Measurements from ENCODE around the gene ZBTB40.
A peak's percentile ranks its signal among the peaks of the same experiment; 100 is the strongest.

The ZBTB40 gene

DNA sequence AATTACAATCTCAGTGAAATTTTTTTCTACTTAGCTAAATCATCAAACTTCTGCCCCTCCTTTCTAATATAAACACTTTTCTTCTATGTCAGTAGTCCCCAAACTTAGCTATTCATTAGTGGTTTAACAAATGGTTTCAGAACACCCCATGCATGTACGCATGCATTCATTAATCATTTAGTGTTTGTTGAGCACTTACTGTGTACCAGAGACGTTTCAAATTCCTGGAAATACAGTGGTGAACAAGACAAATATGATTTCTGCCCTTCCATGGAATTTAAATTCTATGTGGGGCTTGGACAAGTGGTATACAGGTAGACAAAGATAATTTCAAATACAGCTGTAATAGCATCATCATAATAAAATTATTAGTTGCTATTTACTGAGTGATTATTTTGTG, 1.5 kb downstream of the ZBTB40 start:
- peak overlapping the region; percentile 63 for H3K4me2 ChIP-seq (ENCODE audit: low read depth, low read length, poor library complexity, severe bottlenecking)
- peaks cover 7% of the 10 kb centered on the region; the same call in 1 of the 2 replicates for H3F3A ChIP-seq (ENCODE audit: insufficient read depth)
- peaks cover 7% of the 10 kb centered on the region; the same call in 1 of the 2 replicates for H4K20me1 ChIP-seq (ENCODE audit: low read depth, low read length)
- H3K36me3 ChIP-seq (ENCODE audit: low read length): no peaks in the 10 kb centered on the region; the same call in 1 of the 2 replicates
- TF ChIP-seq CTCF (IDR thresholded peaks at IDR 0.05; ENCODE audit: insufficient read depth, low read length, poor library complexity, severe bottlenecking) (no peak), EZH2phosphoT487 (conservative IDR thresholded peaks at IDR 0.05; ENCODE audit: low read length) (no peak)
- H3K79me2 ChIP-seq (ENCODE audit: insufficient read depth, low read length): peaks cover 14% of the 10 kb centered on the region; the same call in 1 of the 2 replicates
- no peak overlapping the region for H3K4me3 ChIP-seq (ENCODE audit: insufficient read depth, low read length, poor library complexity, severe bottlenecking)
- no peak overlapping the region for H3K27ac ChIP-seq (ENCODE audit: low read depth, low read length)
- no peak overlapping the region for H2AFZ ChIP-seq (ENCODE audit: low read depth, low read length, severe bottlenecking)
- H3K27me3 ChIP-seq (ENCODE audit: low read length): no peaks in the 10 kb centered on the region
- H3K9me3 ChIP-seq (ENCODE audit: insufficient read depth, low read length): no peaks in the 10 kb centered on the region
- H3K9ac ChIP-seq (ENCODE audit: low read length): peak overlapping the region; percentile 70; the same call in 1 of the 2 replicates
- no peaks in the 10 kb centered on the region for H3K9me2 ChIP-seq (replicated peaks; ENCODE audit: insufficient read depth, low read length)

- Histone ChIP-seq H3K4me3 (ENCODE audit: insufficient read depth, low read length, poor library complexity, severe bottlenecking) (no peak overlapping the region), H3K9me2 (replicated peaks; ENCODE audit: insufficient read depth, low read length) (no peaks in the 10 kb centered on the region), H3K4me2 (ENCODE audit: low read depth, low read length, poor library complexity, severe bottlenecking) (no peak overlapping the region), H3K9ac (ENCODE audit: low read length) (no peak overlapping the region), H3K79me2 (ENCODE audit: insufficient read depth, low read length) (peaks cover 14% of the 10 kb centered on the region; the same call in 1 of the 2 replicates), H3K9me3 (ENCODE audit: insufficient read depth, low read length) (no peaks in the 10 kb centered on the region), H3K36me3 (ENCODE audit: low read length) (no peaks in the 10 kb centered on the region; the same call in 1 of the 2 replicates), H4K20me1 (ENCODE audit: low read depth, low read length) (peaks cover 7% of the 10 kb centered on the region; the same call in 1 of the 2 replicates), H2AFZ (ENCODE audit: low read depth, low read length, severe bottlenecking) (no peak overlapping the region), H3K27ac (ENCODE audit: low read depth, low read length) (no peak overlapping the region), H3F3A (ENCODE audit: insufficient read depth) (peaks cover 7% of the 10 kb centered on the region; the same call in 1 of the 2 replicates), H3K27me3 (ENCODE audit: low read length) (no peaks in the 10 kb centered on the region)
- no peak for TF ChIP-seq CTCF (IDR thresholded peaks at IDR 0.05; ENCODE audit: insufficient read depth, low read length, poor library complexity, severe bottlenecking)
- TF ChIP-seq EZH2phosphoT487 (conservative IDR thresholded peaks at IDR 0.05; ENCODE audit: low read length): no peak
Measured at GRCh38 chr1:22454476-22455056, 2.9 kb downstream of the ZBTB40 start.

DNA sequence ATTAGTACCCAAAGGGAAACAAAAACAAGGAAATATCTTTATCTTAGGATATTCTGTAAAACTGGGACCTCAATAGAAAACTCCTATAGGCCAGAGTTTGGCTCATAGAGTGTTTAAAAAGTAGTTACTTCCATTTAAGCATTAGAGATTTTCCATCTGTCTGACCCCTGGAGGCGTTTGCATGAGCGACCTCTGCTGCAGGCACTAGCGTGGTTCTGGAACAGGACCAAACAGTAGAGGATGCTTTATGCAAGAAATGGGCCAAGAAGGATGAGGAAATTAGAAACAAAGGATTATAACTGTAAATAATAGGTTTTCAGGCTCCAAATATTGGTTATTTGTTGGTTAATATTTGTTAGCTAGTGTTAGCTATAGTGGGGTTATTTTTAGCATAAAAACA, 5.7 kb downstream of the ZBTB40 start:
- no peaks in the 10 kb centered on the region for H3K9me2 ChIP-seq (replicated peaks; ENCODE audit: insufficient read depth, low read length)
- H2AFZ ChIP-seq (ENCODE audit: low read depth, low read length, severe bottlenecking): no peak overlapping the region
- no peak overlapping the region for H3K4me2 ChIP-seq (ENCODE audit: low read depth, low read length, poor library complexity, severe bottlenecking)
- TF ChIP-seq EZH2phosphoT487 (conservative IDR thresholded peaks at IDR 0.05; ENCODE audit: low read length) (no peak), CTCF (IDR thresholded peaks at IDR 0.05; ENCODE audit: insufficient read depth, low read length, poor library complexity, severe bottlenecking) (no peak)
- no peaks in the 10 kb centered on the region; the same call in 1 of the 2 replicates for H3K36me3 ChIP-seq (ENCODE audit: low read length)
- no peaks in the 10 kb centered on the region for H3K9me3 ChIP-seq (ENCODE audit: insufficient read depth, low read length)
- no peaks in the 10 kb centered on the region for H3F3A ChIP-seq (ENCODE audit: insufficient read depth)
- no peak overlapping the region for H3K4me3 ChIP-seq (ENCODE audit: insufficient read depth, low read length, poor library complexity, severe bottlenecking)
- H3K27ac ChIP-seq (ENCODE audit: low read depth, low read length): no peak overlapping the region
- no peaks in the 10 kb centered on the region for H3K27me3 ChIP-seq (ENCODE audit: low read length)
- H3K9ac ChIP-seq (ENCODE audit: low read length): no peak overlapping the region
- H3K79me2 ChIP-seq (ENCODE audit: insufficient read depth, low read length): peaks cover 33% of the 10 kb centered on the region; the same call in 1 of the 2 replicates
- peaks cover 7% of the 10 kb centered on the region; the same call in 1 of the 2 replicates for H4K20me1 ChIP-seq (ENCODE audit: low read depth, low read length)
